ENCODE results near the gene LCMT2.

Gene LCMT2

DNA sequence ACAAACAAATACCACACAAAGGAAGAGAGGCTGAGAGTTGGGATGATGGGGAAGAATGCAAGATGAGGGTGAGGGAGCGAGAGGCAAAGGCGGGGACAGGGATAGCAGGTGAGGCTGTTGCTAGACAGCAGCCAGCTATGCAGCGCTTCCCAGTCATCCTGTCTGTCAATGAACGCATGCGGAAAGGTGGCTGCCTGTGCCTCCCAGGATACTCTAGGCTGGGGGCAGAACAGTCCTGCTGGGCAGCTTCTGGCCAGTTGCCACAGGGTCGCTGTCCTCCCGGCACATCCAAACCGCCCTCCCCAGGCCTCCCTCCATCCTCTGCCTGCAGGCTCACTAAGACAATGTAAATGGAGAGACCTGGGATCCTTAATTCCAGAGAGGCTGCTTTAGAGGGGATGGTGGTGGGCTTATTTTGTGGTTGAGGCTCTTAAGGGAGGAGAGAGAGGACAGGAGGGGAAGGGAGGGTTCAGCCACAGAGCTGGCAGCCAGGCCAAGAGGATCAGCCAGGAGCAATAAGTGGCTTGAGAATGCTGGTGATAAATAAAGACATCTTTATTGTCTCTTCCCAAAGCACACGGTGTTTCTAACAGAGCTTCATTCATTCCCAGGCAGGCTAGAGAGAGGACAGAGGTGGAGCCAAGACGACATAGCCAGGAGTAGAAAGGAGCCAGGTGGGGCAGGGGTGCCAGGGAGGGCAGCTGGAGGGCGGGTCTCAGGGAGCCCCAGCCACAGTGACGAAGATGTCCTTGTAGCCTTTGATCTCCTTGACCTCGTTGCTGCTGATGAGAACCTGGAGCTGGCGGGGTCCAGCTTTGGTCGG, 54.4 kb downstream of the LCMT2 start:
- DNase-seq (ENCODE audit: low spot score) = no peak
- H3K36me3 ChIP-seq (ENCODE audit: low read depth) = no peaks in the 10 kb centered on the region
- no peak overlapping the region for H3K27ac ChIP-seq (ENCODE audit: poor library complexity, severe bottlenecking)
- TF ChIP-seq CTCF (IDR thresholded peaks at IDR 0.05; ENCODE audit: poor library complexity, severe bottlenecking) = no peak
- H3K27me3 ChIP-seq (ENCODE audit: insufficient read depth, poor library complexity, severe bottlenecking) = no peaks in the 10 kb centered on the region
- no peak overlapping the region for H3K4me3 ChIP-seq (ENCODE audit: severe bottlenecking)
- H3K4me1 ChIP-seq (ENCODE audit: insufficient read depth, poor library complexity, severe bottlenecking) = no peaks in the 10 kb centered on the region
- ATAC-seq (ENCODE audit: low read depth) = no peak
- no peaks in the 10 kb centered on the region for H3K9me3 ChIP-seq (ENCODE audit: severe bottlenecking)

DNA sequence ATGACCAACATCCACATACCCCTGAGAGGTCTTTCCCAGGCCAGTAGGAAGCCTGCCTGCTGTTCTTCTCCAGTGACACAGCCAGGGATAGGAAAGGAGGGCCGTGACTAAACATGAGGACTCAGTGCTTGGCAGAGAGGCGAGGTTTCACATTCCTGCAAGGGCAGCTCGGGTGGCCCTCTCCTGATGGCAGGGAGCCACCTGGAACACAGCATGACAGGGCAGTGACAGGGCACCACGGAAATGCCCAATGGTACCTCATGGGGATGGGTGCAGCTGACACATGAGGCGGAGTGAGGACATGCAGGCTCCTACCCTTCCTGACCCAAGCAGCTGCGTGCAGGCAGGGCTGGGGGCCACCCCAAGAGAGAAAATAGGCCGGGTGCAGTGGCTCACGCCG, 56.2 kb downstream of the LCMT2 start:
- no peak overlapping the region for H3K4me3 ChIP-seq (ENCODE audit: severe bottlenecking)
- no peaks in the 10 kb centered on the region for H3K9me3 ChIP-seq (ENCODE audit: severe bottlenecking)
- H3K36me3 ChIP-seq (ENCODE audit: low read depth) = no peaks in the 10 kb centered on the region
- no peak for TF ChIP-seq CTCF (IDR thresholded peaks at IDR 0.05; ENCODE audit: poor library complexity, severe bottlenecking)
- H3K27ac ChIP-seq (ENCODE audit: poor library complexity, severe bottlenecking) = no peak overlapping the region
- ATAC-seq (ENCODE audit: low read depth) (peak; percentile 67), DNase-seq (ENCODE audit: low spot score) (no peak)
- H3K4me1 ChIP-seq (ENCODE audit: insufficient read depth, poor library complexity, severe bottlenecking) = no peaks in the 10 kb centered on the region
- H3K27me3 ChIP-seq (ENCODE audit: insufficient read depth, poor library complexity, severe bottlenecking) = no peaks in the 10 kb centered on the region

Measured in RWPE2 (cell line).